Colon (tissue), 2 donors: Measurements from ENCODE around the gene PTPA.
"Not testable (repeated sequence)": the region's sequence is repeated elsewhere in the genome, so short reads cannot be mapped to it uniquely, and the experiment has no call there.

Source experiments
- FAIRE-seq: peaks from 2 replicates; lab custom pipeline; 2012; peaks lifted over from hg19 to GRCh38; lab: Jason Lieb, UNC
- donor health status: control.
- donor health status: control.

The PTPA gene

DNA sequence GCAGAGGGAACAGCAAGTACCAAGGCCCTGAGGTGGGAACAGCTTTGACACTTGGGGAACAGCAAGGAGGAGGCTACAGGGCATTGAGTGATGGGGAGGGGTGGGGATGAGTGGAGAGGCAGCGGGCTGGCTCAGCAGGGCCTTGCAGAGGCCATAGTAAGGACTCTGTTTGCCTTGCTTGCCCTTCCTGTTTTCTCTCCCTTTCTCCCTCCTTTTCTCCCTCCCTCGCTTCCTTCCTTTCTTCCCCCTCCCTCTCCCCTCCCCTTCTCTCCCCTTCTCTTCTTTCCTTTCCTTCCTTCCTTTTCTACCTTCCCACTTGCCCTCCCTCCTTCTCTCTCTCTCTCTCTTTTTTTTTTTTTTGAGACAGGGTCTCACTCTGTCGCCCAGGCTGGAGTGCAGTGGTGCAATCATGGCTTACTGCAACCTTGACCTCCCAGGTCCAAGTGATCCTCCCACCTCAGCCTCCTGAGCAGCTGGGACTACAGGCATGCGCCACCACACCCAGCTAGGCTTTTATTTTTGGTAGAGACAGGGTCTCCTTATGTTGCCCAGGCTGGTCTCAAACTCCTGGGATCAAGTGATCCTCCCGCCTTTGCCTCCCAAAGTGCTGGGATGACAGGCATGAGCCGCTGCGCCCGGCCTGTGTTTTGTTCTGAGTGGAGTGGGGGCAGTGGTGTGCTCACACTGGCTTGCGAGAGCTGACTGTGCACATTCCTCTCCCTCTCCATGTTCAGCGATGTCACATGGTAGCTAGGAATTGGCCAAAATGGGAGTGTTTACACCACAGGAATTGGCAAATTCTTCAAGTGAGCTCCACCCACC, 49.7 kb downstream of the PTPA start:
- FAIRE-seq: no peak

DNA sequence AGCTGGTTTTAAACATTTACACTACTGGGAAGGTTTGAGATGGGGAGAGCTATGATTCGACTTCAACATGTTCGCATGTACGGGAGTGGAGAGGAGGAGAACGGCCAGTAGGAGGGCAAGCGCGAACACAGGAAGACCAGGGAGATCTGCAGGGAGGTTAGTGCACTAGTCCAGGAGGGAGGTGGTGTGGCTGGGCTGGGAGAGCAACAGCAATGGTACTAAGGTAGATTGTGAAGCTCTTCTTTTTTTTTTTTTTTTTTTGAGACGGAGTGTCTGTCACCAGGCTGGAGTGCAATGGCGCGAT, 50.3 kb downstream of the PTPA start:
- FAIRE-seq: no peak

DNA sequence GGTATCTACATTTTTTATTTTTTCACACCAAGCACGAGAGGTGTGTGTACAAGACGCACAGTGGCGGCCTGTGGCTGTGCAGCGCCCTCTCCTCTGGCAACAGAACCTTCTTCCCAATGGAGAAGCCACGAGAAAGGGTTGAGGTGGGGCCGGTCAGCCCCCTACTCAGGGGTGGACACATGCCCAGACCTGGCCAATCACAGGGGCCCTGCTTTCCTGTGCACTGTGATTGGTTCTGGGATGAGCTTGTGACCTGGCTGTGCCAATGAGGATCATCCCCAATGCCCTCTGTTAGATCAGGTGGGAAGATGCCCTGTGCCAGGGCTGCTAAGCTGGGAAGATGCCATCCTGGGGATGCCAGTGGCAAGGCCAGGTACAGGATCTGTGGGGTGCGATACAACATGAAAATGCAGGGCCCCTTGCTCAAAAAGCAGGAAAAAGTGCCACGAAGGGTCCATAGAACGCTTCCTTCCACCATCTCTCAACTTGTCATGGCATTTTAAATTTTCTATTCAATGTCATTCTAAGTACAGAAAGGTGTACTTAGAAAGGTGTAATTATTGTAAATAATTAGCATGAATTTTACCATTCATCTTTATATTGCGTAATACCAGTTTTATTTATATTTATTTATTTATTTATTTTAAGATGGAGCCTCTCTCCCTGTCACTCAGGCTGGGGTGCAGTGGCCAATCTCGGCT, 51.4 kb downstream of the PTPA start:
- FAIRE-seq: no peak

DNA sequence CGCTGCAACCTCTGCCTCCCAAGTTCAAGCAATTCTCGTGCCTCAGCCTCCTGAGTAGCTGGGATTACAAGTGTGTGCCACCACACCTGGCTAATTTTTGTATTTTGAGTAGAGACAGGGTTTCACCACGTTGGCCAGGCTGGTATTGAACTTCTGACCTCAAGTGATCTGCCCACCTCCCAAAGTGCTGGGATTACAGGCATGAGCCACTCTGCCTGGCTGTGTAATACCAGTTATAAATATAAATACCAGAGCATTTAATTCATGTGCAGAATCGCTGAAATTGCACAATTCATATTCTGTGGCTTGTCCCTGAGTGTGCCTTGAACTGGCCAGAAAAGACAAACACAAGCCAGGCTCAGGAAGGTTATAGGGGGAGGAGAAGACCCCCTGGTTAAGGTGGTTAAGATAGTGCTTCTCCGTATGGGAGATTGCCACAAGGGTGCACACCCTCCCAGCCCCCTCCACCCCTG, 52.0 kb downstream of the PTPA start:
- FAIRE-seq: not testable (repeated sequence)

DNA sequence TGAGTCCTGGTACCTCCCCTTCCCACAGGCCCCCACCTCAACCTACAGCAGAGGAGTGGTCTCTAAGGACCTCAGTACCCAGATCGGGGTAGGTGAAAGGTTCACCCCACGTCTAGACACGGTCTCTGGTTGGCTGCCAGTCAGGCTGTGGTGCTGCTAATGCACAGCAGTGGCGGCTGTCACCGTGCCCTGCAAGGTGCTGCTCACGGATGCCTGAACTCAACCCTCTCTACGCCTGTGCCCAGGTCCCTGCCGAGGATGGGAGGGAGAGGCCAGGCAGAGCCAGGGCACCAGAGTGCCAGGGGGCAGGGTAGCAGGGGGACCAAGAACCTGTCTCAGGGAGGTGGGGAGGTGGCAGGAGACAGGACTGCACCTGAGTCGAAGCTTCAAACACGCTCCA, 52.5 kb downstream of the PTPA start:
- no peak for FAIRE-seq

DNA sequence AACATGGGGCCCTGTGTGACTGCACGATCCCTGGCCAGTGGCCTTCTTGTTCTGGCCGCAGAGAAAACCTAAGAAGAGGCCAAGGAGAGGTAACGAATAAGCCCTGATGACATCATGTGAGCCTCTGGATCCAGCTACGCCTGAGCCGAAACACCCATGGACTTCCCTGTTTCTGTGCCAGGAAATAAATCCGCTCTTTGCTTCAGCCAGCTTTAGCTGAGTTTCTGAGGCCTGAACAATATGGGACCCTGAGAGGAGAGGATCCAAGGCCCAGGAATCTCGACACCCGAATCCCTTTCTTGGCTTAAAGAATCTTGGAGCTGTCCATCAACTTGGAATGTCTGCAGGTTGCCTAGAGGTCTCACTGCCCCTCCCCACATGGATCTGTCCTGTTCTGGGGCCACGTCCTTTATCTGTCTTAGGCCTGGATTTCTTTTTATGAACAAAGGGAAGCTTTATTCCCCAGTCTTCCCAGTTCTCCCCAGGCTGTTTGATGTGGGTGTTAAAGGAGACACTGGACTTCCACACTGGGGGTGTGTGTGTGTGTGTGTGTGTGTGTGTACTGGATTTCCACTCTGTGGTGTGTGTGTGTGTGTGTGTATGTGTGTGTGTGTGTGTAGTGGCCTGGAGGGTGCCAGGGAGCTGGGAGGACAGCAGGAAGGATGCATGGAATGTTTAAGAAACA, 53.2 kb downstream of the PTPA start:
- no peak for FAIRE-seq

DNA sequence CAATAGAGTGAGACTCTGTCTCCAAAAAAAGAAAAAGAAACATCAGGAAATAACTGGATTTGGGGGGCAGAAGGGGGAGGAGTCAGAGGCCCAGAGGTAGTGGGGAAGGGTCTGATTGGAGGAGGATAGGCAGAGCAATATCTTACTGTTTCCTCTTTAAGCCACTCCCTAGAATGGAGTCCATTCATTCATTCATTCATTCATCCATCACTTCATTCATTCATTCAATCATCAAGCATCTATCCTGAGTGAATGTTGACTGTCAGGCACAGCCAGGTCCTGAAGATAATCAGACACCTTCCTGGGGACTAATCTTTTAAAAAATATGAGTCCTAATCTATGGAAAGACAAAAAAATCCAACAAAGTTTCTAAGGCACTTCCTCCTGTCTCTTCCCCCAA, 54.0 kb downstream of the PTPA start:
- no peak for FAIRE-seq

DNA sequence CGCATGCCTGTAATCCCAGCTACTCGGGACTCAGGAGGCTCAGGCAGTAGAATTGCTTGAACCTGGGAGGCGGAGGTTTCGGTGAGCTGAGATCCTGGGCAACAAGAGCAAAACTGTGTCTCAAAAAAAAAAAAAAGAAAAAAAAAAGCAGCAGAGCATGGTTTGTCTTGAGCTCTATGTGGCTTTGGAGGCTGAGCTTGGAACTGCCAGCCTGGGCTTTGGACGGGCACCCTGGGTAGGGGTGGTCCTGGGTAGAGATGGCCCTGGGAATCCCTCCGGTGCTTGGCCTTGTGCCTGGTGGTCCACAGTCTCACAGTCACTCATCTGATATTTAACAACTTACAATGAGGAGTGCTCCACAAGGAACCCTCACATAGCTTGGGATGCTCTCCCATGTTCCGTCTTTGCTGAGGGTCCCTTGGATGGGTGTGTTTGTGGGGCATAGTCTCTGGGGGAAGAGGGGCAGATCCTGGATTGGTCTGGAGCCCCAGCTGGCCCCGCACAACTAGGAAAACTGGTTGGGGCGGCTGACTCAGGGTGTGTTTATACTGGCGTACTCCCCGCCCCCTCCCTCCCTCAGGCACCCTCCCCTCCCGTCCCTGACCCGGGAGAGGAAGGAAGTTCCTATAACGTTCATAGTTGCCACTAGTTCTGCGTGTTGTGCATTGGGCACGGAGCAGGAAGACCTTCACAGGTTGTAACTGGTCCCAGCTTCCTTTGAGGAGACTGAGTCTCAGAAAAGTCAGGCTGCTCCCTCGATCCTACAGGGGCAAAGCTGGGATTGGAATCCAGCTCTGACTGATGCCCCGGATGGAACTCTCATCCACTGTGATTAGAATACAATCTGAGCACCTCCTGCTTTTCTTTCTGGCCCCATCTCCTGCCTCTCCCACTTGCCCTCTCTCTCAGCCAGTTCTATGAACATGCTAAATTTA, 55.7 kb downstream of the PTPA start:
- FAIRE-seq: no peak

DNA sequence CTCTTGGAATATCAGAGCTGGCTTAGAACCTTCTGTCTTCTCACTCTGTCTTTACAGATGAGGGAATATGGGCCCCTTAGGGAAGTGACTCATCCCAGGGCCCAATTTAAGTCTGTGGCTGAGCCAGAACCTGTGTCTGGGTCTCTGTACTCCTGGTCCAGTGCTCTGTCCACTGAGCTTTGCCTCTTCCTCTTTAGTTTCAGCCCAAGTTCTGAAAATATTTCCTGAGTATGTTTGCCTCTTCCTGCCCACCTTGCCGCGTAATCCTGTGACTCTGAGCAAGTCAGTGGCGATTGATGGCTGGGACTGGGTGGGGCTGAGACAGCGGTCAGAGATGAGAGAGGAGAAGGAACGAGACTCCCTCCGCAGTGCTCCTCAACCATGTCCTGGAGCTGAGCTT, 59.0 kb downstream of the PTPA start:
- no peak for FAIRE-seq

DNA sequence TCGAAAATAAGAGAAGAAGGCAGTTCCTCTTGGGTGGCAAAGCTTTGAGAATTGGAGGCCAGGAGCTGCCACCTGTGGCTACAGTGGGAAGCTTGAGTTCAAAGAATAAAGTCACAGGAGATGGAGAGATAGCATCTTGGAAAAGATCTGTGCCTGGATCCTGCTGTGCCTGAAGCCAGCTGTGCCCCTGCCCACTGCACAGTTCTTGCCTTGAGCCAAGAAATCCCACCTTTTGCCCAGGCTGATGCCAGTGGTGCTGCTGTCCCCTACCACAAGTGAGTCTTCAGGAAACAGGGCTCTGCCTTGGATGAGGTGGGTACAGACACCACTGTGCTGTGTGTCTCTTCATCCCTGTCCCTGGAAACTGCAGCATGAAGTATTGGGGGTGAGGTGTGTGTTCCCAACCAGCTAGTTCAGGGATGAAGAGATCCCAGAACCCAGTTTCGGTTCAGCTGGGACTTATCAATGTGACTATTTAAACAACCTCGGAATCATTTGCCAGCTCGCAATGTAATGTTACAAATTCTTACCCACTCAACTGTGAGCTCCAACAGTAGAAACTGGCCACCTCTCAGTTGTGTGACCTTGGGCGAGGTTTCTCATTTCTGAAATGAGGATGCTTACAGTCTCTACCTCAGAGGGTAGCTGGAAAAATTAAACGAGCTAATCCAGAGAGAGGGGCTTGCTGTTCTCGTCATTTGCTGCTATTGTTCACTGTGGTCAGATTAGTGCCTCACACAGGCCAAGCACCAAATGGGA, 61.0 kb downstream of the PTPA start:
- FAIRE-seq: no peak

DNA sequence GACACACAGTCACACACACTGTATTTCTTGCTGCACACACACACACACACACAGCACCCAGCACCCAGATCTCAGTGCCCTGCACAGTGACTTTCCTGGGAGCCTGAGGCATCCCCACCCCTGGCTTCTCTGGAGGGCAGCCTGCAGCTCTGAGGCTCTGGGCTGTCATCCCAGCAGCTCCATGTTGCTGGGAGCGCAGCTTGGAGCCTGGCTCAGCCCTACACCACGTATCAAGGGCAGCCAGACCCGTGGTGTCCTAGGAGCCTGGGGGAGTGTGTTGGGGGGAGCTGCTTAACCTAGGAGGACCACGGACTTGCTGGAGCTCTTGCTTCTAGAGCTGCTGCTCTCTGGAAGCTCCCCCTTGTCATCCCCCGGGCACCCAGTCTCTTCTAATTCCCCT, 61.6 kb downstream of the PTPA start:
- FAIRE-seq: no peak

DNA sequence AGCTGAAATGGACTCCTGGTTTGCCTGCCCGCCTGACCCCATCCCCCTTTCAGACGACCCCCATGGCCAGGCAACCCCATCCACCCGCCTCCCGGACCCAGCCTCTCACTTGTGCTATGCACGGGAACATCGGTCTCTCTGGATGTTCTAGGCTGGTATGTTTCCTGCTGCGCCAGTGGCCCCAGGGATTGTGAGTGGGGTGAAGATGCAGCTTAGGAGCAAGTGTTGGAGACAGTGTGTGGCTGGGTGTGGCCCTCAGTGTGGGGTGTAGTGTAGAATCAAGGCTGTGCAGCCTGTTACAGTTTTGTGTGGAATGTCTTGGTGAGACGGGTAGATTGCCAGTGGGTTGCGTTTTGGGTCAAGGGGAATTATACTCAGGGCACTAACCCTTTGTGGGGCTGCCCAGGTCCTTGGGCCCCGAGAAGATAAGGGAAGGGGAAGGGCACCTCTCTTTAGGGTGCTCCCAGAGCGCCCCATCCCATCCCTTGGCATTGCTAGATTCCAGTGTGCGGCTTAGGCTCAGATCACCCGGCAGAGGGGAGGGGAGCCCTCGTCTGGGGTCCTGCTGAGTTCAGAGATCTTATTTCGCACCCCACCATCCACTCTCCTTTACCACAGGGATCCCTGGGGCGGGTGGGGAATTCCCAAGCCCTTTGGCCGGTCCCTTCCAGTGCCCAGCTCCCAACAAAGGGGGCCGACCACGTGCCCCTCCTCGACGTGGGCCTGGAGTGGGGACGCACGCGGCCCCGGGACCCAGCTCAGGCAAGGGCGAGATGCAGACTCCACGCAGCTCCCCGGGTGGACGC, 62.3 kb downstream of the PTPA start:
- no peak for FAIRE-seq

DNA sequence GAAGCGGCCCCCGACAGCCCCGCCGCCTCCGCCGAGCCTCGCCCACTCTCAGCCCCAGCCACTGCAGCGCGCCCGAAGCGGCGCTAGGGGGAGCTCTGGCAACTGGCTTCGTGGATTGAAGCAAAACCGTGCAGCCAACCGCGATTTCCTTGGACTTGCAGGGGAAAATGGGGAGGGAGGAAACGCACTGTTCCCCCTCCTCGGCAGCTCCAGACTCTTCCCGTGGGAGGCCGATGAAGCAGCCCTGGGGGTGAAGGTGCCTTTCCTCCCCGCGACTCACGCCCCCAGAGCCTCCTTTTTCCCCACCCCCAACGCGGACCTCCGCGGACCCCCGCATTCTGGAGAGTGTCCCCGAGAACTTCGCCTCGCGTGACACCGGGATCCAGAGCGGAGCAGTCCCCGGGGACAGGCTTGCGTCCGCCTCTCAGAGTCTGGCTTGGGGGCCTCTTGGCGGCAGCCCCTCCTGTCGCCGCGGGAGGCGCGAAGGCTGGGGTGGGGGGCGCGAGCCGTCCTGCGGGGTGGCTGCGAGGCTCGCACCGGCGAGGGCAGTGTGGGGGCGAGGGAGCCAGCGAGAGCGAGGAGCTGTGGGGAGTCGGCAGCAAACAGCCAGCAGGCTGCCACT, 63.0 kb downstream of the PTPA start:
- no peak for FAIRE-seq

DNA sequence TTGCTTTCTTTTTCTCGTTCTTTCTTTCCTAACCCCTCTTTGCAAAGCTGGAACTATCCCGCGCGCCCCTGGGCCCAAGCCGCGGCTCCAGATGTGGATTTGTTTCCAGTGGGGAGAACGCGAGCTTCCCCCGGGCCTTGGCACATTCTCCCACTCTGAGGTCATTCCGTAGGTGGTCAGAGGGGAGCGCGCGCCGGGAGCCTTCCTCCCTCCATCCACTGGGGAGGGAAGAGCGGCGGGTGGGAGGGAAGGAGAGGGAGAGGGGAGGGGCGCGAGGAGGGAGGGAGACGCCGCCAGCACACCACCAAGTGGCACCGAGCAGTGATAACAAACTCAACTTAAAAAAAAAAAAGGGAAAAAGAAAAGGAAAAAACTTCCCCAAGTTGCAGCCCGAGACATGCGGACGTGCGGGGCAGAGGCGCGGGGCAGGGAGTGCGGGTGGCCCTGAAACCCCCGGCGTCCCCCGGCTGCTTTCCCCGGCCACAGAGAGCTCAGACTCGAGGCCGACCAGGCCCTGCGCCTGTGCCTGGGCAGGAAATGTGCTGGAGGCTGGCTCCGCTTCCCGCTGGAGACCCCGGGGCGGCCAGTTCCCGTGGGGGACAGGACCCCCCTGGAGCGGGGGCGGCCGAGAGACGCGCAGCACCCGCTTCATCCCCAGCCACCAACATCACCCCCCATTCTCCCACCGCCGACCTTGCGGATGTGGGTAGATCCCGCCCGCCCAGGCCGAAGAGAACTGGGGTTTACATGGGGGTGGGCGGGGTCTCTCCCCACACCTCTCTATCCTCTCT, 63.7 kb downstream of the PTPA start:
- no peak for FAIRE-seq

DNA sequence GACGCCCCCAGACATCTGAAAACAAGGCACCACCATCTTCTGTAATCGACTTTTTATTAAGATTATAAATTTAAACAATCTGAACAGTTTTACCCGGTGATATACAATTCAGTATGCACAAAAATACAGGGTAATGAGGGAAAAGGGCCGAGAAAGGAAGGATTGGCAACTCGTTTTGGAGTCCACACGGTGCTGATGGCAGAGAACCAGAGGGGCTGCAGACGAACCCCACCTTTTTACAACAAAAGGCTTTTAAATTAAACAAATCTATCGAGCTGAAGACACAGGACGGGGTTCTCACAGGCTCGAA, 64.3 kb downstream of the PTPA start:
- no peak for FAIRE-seq

DNA sequence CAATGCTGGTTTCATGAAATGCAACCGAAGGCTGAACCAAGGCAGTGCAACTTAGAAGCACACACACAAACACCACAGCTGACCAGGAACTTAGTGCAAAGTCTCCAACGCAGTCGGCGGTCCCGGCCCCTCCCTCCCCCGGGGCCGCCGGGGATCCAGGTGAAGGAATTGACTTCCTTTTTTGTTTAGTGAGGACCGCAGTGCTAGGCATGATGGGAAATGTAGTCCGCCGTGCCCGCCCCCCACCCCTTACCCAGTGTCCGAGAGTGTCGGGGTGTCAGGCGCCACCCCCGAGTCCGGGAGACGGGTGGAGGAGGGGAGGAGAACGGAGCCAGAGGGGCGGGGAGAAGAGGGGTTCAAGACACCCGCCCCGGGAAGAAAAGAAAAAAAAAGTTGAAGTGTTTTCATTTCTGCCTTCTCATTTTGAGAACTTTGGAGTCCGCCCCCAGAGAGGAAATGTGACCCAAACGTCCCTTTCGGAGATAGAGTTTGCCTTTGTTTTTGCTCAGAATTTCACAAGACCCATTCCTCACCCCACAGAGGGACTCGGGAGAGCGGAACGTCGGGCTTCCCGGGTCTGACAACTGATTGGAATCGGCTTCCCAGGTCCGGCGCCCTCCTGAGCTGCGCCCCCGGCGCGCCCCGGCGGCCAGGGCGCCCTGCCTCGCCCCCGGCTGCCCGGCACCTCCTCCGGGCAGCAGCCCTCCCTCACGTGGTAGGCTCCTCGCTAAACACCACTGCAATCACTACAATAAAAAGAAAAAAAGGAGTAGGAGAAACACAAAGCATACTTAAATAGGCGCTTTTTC, 64.8 kb downstream of the PTPA start:
- no peak for FAIRE-seq

DNA sequence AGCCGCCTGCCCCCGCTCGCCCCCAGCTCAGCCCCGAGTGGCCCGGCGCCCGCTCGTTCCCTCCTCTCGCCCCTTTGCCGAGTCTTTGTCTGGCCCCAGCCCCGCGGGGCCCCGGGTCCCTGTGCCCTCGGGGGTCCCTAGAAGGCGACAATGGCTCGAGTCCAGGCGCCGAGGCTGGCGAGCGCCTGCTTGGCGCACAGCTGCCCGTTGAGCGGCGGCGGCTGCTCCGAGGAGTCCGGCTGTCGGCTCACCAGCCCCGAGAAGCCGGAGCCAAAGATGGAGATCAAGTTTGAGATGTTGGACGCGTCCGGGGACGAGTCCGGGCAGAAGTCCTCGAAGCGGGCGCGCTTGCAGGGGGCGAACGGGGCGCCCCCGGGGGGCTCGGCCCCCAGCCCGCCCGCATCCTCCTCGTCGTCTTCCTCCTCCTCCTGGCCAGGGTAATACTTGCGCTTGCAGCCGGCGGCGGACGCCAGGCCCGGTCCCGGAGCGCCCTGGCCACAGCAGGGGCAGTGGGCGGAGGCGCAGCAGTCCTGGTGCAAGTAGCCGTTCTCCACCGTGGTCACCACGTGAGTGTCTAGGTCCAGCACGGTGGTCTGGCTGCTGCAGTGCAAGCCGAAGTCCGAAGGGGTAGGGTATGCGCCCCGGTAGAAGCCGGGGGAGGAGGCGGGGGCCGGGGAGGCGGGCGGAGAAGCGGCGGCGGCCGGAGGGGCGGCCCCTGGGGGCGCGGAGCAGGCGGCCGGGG, 65.7 kb downstream of the PTPA start:
- no peak for FAIRE-seq

DNA sequence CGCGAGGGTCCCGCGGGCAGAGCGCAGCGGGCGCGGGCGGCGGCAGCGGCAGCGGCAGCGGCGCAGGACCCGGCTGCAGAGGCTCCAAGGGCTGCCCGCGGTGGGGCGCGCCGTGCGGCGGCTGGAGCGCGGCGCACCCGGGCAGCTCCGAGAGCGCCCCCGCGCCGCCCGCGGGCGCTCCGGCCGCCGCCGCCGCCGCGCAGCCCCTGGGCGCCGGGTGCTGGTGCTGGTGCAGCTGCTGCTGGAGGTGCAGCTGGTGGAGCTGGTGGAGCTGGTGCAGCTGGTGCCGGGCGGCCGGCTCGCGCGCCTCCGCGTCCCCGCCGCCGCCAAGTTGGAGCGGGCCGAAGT, 66.2 kb downstream of the PTPA start:
- no peak for FAIRE-seq
